Adrenal gland (tissue), 12 donors: ENCODE measurements around the gene CCL11. TPM values are rescaled to one million over a fixed set of nuclear protein-coding genes. Genes with fewer than 3 reads are reported as not detected.

ENCODE experiments used
- DNase-seq, 7 donors: peaks; one replicate each; pipeline ENCODE4 v3.0.0-alpha.2; 2019 to 2020
- H3K27ac ChIP-seq, 5 donors: fragments of 200-600 bp; sonication (generic) in 4 of 5; 1 replicate in 3 of 5; 2 replicates in 2 of 5; pipeline versions ENCODE4 v1.5.1 to v1.8.0; 2016 to 2020; ENCODE audit warnings: mild to moderate bottlenecking in 1 of 5
- H3K27me3 ChIP-seq: fragments of 200-600 bp; 2 replicates; pipeline ENCODE4 v1.8.0; 2021
- H3K36me3 ChIP-seq, 2 donors: fragments of 200-600 bp; replicated peaks in 1 of 2; 1 replicate in 1 of 2; 2 replicates in 1 of 2; pipeline versions ENCODE4 v1.5.1 to v1.8.0; 2018 to 2022
- H3K4me1 ChIP-seq, 2 donors: fragments of 200-600 bp; replicated peaks in 1 of 2; 1 replicate in 1 of 2; 2 replicates in 1 of 2; pipeline versions ENCODE4 v1.5.1 to v1.8.0; 2018 to 2021
- H3K4me3 ChIP-seq, 4 donors: fragments of 200-600 bp; sonication (generic) in 3 of 4; one replicate each; pipeline ENCODE4 v1.5.1; 2016 to 2018
- H3K9me3 ChIP-seq, 3 donors: fragments of 200-600 bp; sonication (generic) in 1 of 3; replicated peaks in 1 of 3; 1 replicate in 2 of 3; 2 replicates in 1 of 3; pipeline versions ENCODE4 v1.5.1 to v1.8.0; 2016 to 2021
- POLR2A ChIP-seq, 2 donors: fragments of 450-650 bp; IDR thresholded peaks; one replicate each; pipeline ENCODE4 v1.6.1; 2017; ENCODE audit warnings: antibody characterized with exemption in 2 of 2, mild to moderate bottlenecking in 2 of 2, moderate library complexity in 1 of 2
- WGBS, 4 donors: extraction: QIAGEN DNeasy Blood & Tissue Kit in 2 of 4; methylation state at CpG; one replicate each; pipeline versions ENCODE4 v1.1.5 to v1.1.7; 2013 to 2017; 5-methylcytosine and 5-hydroxymethylcytosine counted together
- intact Hi-C, 2 donors: fragments of 100-400 bp; cut with DNase I; formaldehyde crosslinking; loops; one replicate each; pipeline versions ENCODE4 v1.14.1 to v1.15.0; 2022 to 2023
- polyA plus RNA-seq, 3 donors: library from polyadenylated mRNA; stranded (reverse); fragments of 200-250 nt in 2 of 3; fragments of 350-450 nt in 1 of 3; fragmentation: Illumina TruSeq in 1 of 3; extraction: RNeasy Lipid Tissue Mini Kit (QIAGEN cat#74804) in 1 of 3; gene quantifications; one replicate each; pipeline ENCODE4 v1.2.3, GENCODE V29; 2013 to 2014
- total RNA-seq, 9 donors: library from RNA; depleted of rRNA in 4 of 9; stranded (reverse); fragments of >200 nt in 4 of 9; fragments of 120-200 nt in 1 of 9; fragmentation: NEBNext Ultra II Directional in 1 of 9; extraction: Animal tissue kit (Norgen Biotek cat#: 25700) in 1 of 9; gene quantifications; one replicate each; pipeline versions ENCODE4 v1.1.0 to v1.2.4, GENCODE V29; 2013 to 2023
- TF ChIP-seq, protein P1 (sequence below), 6 experiments: fragments of 450-650 bp in 4 of 6; fragments of 200-600 bp in 2 of 6; sonication (generic) in 1 of 6; IDR thresholded peaks; 1 replicate in 5 of 6; 2 replicates in 1 of 6; pipeline versions ENCODE4 v1.5.1 to v1.8.0; 2016 to 2021; ENCODE audit warnings: antibody characterized with exemption in 6 of 6, mild to moderate bottlenecking in 2 of 6, moderate library complexity in 1 of 6
- donor health status: healthy with polysubstance abuse.
- donor health status: Bipolar disorder and iron deficiency.
- donor health status: DM: yes; HTN: yes; CAD: no.
- donor health status: DM: no; HTN: no; CAD: no.
- donor health status: DM: no; HTN: no; CAD: no.
- donor health status: DM: yes; HTN: yes; CAD: no.

CCL11 gene
- total and polyA plus RNA-seq, 12 donors = 0.24 to 0.88 (median 0.53) TPM; not detected in 7

- Histone ChIP-seq H3K4me3 (no peak overlapping the region), H3K27ac (peak overlapping the region in 4 of 5 donors; percentile 34 to 84 (median 68)), H3K36me3 (no peaks in the 10 kb centered on the region), H3K4me1 (peaks cover 61 to 69% of the 10 kb centered on the region in 2 donors), H3K9me3 (no peaks in the 10 kb centered on the region), H3K27me3 (no peaks in the 10 kb centered on the region)
- intact Hi-C loops = loop anchor here in 1 of 2 donors (5.0 kb wide), 1 partner anchor 63 kb away; the partner anchor contains the start of gene CCL8
- no peak for DNase-seq
- no peak for TF ChIP-seq POLR2A (IDR thresholded peaks at IDR 0.05)
- TF ChIP-seq, protein P1, sequence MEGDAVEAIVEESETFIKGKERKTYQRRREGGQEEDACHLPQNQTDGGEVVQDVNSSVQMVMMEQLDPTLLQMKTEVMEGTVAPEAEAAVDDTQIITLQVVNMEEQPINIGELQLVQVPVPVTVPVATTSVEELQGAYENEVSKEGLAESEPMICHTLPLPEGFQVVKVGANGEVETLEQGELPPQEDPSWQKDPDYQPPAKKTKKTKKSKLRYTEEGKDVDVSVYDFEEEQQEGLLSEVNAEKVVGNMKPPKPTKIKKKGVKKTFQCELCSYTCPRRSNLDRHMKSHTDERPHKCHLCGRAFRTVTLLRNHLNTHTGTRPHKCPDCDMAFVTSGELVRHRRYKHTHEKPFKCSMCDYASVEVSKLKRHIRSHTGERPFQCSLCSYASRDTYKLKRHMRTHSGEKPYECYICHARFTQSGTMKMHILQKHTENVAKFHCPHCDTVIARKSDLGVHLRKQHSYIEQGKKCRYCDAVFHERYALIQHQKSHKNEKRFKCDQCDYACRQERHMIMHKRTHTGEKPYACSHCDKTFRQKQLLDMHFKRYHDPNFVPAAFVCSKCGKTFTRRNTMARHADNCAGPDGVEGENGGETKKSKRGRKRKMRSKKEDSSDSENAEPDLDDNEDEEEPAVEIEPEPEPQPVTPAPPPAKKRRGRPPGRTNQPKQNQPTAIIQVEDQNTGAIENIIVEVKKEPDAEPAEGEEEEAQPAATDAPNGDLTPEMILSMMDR (IDR thresholded peaks at IDR 0.05) = no peak
- 39 to 58% (median 51%) methylated on average over 3 of the region's 3 CpGs for WGBS, 4 donors
Observed at GRCh38 chr17:34254146-34254545, 31.4 kb upstream of the CCL11 start.

DNA sequence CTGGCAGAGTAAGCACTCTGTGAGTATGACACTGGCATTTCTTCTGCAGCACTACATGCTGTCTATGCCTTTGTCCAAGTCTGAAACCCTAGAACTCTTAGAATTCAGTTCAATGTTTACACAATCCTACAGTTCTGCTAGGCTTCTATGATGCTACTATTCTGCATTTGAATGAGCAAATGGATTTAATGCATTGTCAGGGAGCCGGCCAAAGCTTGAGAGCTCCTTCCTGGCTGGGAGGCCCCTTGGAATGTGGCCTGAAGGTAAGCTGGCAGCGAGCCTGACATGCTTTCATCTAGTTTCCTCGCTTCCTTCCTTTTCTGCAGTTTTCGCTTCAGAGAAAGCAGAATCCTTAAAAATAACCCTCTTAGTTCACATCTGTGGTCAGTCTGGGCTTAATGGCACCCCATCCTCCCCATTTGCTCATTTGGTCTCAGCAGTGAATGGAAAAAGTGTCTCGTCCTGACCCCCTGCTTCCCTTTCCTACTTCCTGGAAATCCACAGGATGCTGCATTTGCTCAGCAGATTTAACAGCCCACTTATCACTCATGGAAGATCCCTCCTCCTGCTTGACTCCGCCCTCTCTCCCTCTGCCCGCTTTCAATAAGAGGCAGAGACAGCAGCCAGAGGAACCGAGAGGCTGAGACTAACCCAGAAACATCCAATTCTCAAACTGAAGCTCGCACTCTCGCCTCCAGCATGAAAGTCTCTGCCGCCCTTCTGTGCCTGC lies 30.7 kb upstream of the CCL11 start, which contains the start of gene CCL2:
Gene CCL2, plus strand, starts transcription at position 635 of the 730 bp plus-strand sequence. Its CDS starts 65 bp downstream, at position 700.
- peak in 6 of 7 donors; percentile 64 to 91 (median 76) for DNase-seq
- Histone ChIP-seq H3K27ac (peak within 1 kb of the TSS in 4 of 5 donors; percentile 34 to 84 (median 66)), H3K27me3 (no peaks in the 10 kb centered on the region), H3K9me3 (no peaks in the 10 kb centered on the region), H3K4me3 (peak within 1 kb of the TSS in 2 of 4 donors; percentile 20 to 49), H3K4me1 (peaks cover 55 to 62% of the 10 kb centered on the region in 2 donors), H3K36me3 (no peaks in the 10 kb centered on the region)
- intact Hi-C loops = loop anchor here in 1 of 2 donors (5.0 kb wide), 1 partner anchor 62 kb away; the partner anchor contains the start of gene CCL8
- 2 to 5% (median 5%) methylated on average over 11 of the region's 11 CpGs for WGBS, 4 donors
- TF ChIP-seq, protein P1 (IDR thresholded peaks at IDR 0.05) = no peak
- peak; percentile 23 to 51 for TF ChIP-seq POLR2A (IDR thresholded peaks at IDR 0.05)

- WGBS, 4 donors = 23 to 36% (median 28%) methylated on average over 3 to 5 of the region's 5 CpGs
Observed at GRCh38 chr17:34255381-34255732, 30.2 kb upstream of the CCL11 start.

GRCh38 chr17:34255841-34256240 lies 29.7 kb upstream of the CCL11 start:
- intact Hi-C loops = no loop called here
- WGBS, 4 donors = 74 to 91% (median 81%) methylated on average over 1 of the region's 1 CpG
- peaks cover 45 to 52% of the 10 kb centered on the region in 2 donors for H3K4me1 ChIP-seq
- no peak for DNase-seq
- H3K9me3 ChIP-seq = no peaks in the 10 kb centered on the region
- TF ChIP-seq, protein P1 (IDR thresholded peaks at IDR 0.05) = no peak
- TF ChIP-seq POLR2A (IDR thresholded peaks at IDR 0.05) = no peak
- no peaks in the 10 kb centered on the region for H3K36me3 ChIP-seq
- peak overlapping the region in 1 of 4 donors; percentile 49 for H3K4me3 ChIP-seq
- H3K27ac ChIP-seq = peak overlapping the region in 3 of 5 donors; percentile 34 to 84 (median 69)
- no peaks in the 10 kb centered on the region for H3K27me3 ChIP-seq

More at GRCh38 chr17:34255381-34255732, 30.2 kb upstream of the CCL11 start:
- no peak for DNase-seq
- no peak for TF ChIP-seq POLR2A (IDR thresholded peaks at IDR 0.05)
- TF ChIP-seq, protein P1 (IDR thresholded peaks at IDR 0.05) = no peak
- H3K27ac ChIP-seq = peak overlapping the region in 4 of 5 donors; percentile 34 to 84 (median 66)
- H3K4me3 ChIP-seq = peak overlapping the region in 2 of 4 donors; percentile 20 to 49
- H3K36me3 ChIP-seq = no peaks in the 10 kb centered on the region
- no peaks in the 10 kb centered on the region for H3K9me3 ChIP-seq
- H3K4me1 ChIP-seq = peaks cover 50 to 57% of the 10 kb centered on the region in 2 donors
- intact Hi-C loops = no loop called here
- H3K27me3 ChIP-seq = no peaks in the 10 kb centered on the region
